Measurements from ENCODE around the gene SLC12A8. TPM values are rescaled to one million over a fixed set of nuclear protein-coding genes. Genes with fewer than 3 reads are reported as not detected.

The SLC12A8 gene
- total RNA-seq, 1 donor from 2014 or later, result 0.58 TPM

DNA sequence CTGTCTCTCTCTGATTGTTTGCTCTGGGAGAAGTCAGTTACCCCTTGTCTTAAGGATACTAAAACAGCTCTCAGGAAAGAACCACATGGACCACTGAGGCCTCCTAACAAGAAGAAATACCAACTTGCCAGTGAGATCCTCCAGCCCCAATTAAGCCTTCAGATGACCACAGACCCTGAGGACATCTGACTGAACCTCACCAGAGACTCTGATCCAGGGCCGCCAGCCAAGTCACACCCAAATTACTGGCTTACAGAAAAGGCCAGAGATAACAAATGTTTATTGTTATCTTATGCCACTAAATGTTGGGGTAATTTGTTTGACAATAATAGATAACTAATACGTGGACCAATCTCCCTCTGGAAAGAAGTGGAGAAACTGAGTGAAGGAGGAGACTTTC is 40.2 kb downstream of the SLC12A8 start:
- H3K27me3 Mint-ChIP-seq, result no peaks in the 10 kb centered on the region
- H3K36me3 Mint-ChIP-seq (ENCODE audit: low read depth), result no peaks in the 10 kb centered on the region
- CTCF ChIA-PET, result no interaction called here
- no peak for ATAC-seq (ENCODE audit: low read depth)
- H3K4me1 Mint-ChIP-seq, result no peaks in the 10 kb centered on the region
- H3K9me3 Mint-ChIP-seq, result peaks cover 11% of the 10 kb centered on the region
- POLR2A ChIA-PET, result no interaction called here
- H3K27ac Mint-ChIP-seq, result no peak overlapping the region
- DNase-seq, result no peak
- intact Hi-C loops (cut with micrococcal nuclease), result no loop called here
- TF ChIP-seq, protein P1, sequence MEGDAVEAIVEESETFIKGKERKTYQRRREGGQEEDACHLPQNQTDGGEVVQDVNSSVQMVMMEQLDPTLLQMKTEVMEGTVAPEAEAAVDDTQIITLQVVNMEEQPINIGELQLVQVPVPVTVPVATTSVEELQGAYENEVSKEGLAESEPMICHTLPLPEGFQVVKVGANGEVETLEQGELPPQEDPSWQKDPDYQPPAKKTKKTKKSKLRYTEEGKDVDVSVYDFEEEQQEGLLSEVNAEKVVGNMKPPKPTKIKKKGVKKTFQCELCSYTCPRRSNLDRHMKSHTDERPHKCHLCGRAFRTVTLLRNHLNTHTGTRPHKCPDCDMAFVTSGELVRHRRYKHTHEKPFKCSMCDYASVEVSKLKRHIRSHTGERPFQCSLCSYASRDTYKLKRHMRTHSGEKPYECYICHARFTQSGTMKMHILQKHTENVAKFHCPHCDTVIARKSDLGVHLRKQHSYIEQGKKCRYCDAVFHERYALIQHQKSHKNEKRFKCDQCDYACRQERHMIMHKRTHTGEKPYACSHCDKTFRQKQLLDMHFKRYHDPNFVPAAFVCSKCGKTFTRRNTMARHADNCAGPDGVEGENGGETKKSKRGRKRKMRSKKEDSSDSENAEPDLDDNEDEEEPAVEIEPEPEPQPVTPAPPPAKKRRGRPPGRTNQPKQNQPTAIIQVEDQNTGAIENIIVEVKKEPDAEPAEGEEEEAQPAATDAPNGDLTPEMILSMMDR (IDR thresholded peaks at IDR 0.05), result no peak
- H3K4me3 Mint-ChIP-seq, result no peak overlapping the region

DNA sequence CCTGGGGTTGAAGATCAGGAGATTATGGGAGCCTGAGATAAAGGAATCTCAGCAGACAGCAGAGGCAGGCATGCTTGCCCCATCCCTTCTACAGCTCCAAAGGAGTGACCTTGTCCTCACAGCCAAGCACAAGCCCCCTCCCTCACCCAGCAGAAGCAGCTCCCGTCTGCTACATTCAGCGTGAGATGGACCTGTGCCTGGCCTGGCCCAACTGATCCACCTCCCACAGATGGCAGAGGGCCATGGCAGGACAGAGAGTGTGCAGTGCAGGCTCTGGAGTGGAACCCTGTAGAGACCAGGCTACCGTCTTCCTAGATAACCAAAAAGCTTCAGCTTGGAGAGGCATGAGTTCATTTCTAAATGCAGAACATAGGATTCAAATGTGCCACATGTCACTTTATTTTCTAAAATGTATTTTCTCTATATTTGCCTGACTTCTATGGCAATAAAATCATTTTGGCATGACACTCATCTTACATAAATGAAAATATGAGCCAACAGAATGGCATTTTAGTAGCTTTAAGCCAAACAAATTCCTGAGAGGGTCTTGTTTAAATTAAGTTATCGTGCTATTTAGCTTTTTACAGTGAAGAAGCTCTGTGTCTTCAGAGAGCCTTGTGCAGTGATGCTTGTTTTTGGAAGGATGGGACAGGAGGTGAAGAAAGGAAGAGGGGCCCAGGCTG is 43.7 kb downstream of the SLC12A8 start:
- DNase-seq (no peak), ATAC-seq (ENCODE audit: low read depth) (no peak)
- H3K27me3 Mint-ChIP-seq, result no peaks in the 10 kb centered on the region
- POLR2A ChIA-PET, result no interaction called here
- H3K36me3 Mint-ChIP-seq (ENCODE audit: low read depth), result no peaks in the 10 kb centered on the region
- H3K27ac Mint-ChIP-seq, result no peak overlapping the region
- CTCF ChIA-PET, result no interaction called here
- intact Hi-C loops (cut with micrococcal nuclease), result no loop called here
- peaks cover 4% of the 10 kb centered on the region for H3K4me1 Mint-ChIP-seq
- no peak overlapping the region for H3K4me3 Mint-ChIP-seq
- TF ChIP-seq, protein P1 (IDR thresholded peaks at IDR 0.05), result no peak
- H3K9me3 Mint-ChIP-seq, result peaks cover 3% of the 10 kb centered on the region

DNA sequence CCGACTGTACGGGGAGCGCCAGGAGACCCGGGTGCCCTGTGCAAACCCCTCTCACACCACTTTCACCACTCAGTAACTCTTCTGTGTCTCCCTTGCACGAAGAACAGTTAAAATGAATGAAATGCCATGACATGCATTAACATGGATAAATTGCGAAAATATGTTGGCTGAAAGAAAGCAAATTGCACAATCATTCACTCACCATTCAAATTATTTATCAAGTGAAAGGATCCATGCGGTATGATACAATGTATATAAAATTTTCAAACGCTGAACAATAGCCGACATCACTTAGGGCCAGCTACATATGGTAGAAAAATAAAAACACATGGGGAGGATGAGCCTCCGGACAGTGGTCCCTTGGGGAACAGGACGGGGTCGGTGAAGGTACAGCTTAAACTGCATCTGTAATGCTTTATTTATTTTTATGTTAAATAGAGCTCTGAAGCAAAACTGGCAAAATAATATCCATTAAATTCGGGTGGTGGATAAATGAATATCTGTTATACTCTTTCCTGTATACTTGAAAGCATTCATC is 45.9 kb downstream of the SLC12A8 start:
- Mint-ChIP-seq H3K4me1 (peaks cover 6% of the 10 kb centered on the region), H3K9me3 (no peaks in the 10 kb centered on the region), H3K27ac (no peak overlapping the region), H3K4me3 (no peak overlapping the region), H3K27me3 (peaks cover 2% of the 10 kb centered on the region), H3K36me3 (ENCODE audit: low read depth) (no peaks in the 10 kb centered on the region)
- ATAC-seq (ENCODE audit: low read depth), result no peak
- TF ChIP-seq, protein P1 (IDR thresholded peaks at IDR 0.05), result no peak
- intact Hi-C loops (cut with micrococcal nuclease), result no loop called here
- ChIA-PET CTCF (interaction anchor here (0.7 kb wide), 2 partner anchors 133 to 380 kb away, joined by 3 read pairs; no protein-coding TSS in a partner anchor), POLR2A (no interaction called here)
- no peak for DNase-seq

DNA sequence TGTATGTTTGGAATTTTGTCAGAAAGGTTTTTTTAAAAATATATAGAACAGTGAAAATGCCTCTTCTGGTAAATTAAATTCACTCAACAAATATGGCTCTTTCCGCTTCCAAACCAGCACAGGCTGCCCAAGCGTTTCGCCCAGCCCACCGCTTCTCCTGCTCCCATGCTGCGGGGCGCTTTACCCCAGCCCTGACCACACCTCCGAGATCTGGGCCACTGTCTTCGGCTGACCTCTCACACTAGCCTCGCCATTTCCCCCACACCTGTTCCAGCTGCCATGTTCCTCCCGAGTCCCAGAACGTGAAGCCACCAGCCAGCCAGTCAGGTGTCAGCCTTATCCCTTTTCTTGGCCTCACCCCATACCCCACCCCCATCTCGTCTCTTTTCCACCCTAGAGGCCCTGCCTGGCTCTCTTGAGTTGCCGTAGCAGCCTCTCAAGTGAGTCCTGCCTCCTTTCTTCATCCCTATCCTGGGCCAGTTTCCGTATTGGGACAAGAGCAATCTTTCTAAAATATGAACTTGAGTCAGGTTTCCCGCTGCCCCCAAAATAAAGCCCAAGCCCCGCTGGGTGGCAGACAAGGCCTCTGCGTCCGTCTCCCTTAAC is 46.5 kb downstream of the SLC12A8 start:
- Mint-ChIP-seq H3K36me3 (ENCODE audit: low read depth) (no peaks in the 10 kb centered on the region), H3K9me3 (no peaks in the 10 kb centered on the region), H3K4me1 (peaks cover 6% of the 10 kb centered on the region), H3K27me3 (peaks cover 3% of the 10 kb centered on the region), H3K27ac (no peak overlapping the region), H3K4me3 (no peak overlapping the region)
- no peak for DNase-seq
- TF ChIP-seq, protein P1 (IDR thresholded peaks at IDR 0.05), result no peak
- ChIA-PET CTCF (interaction anchor here (0.7 to 1.1 kb wide), 2 partner anchors 171 to 379 kb away, joined by 3 read pairs; no protein-coding TSS in a partner anchor), POLR2A (no interaction called here)
- intact Hi-C loops (cut with micrococcal nuclease), result loop anchor here (1.0 kb wide), 1 partner anchor 171 kb away; no protein-coding TSS in a partner anchor
- no peak for ATAC-seq (ENCODE audit: low read depth)
